A673 (cell line): ENCODE measurements around the gene THBD.

Source experiments
- EZH2 ChIP-seq: fragments of 200-600 bp; sonication (generic); IDR thresholded peaks from 2 replicates; pipeline ENCODE4 v1.6.1; 2017; ENCODE audit warnings: borderline replicate concordance, low read depth, mild to moderate bottlenecking, mixed read lengths, antibody characterized with exemption, low read length; ENCODE audit not compliant: poor library complexity, severe bottlenecking
- TF ChIP-seq, protein P1 (sequence below): fragments of 300-800, 200-600 bp; sonication (generic); conservative IDR thresholded peaks from 2 replicates; pipeline ENCODE4 v1.5.1; 2017; ENCODE audit warnings: low read depth, mild to moderate bottlenecking, antibody characterized with exemption, low read length, moderate library complexity, mixed read lengths

DNA sequence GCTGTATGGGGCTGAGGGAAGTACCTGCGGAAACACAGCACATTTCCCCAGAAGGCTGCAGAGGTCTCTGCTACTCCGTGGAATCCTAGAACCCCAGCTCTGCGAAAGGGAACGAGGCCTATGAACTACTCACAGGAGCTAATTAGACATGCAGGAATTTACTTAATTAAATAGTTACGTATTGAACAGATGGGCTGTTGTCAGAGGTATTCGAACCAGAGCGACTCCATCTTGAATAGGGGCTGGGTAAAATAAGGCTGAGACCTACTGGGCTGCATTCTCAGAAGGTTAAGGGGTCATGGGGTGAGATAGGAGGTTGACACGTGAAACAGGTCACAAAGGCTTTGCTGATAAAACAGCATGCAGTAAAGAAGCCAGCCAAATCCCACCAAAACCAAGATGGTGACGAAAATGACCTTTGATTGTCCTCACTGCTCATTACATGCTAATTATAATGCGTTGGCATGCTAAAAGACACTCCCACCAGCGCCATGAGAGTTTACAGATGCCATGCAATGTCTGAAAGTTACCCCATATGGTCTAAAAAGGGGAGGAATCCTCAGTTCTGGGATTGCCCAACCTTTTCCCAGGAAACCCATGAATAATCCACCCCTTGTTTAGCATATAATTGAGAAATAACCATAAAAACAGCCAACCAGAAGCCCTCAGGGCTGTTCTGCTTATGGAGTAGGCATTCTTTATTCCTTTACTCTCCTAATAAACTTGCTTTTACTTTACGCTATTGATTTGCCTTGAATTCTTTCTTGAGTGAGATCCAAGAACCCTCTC, 29.0 kb downstream of the THBD start:
- TF ChIP-seq, protein P1, sequence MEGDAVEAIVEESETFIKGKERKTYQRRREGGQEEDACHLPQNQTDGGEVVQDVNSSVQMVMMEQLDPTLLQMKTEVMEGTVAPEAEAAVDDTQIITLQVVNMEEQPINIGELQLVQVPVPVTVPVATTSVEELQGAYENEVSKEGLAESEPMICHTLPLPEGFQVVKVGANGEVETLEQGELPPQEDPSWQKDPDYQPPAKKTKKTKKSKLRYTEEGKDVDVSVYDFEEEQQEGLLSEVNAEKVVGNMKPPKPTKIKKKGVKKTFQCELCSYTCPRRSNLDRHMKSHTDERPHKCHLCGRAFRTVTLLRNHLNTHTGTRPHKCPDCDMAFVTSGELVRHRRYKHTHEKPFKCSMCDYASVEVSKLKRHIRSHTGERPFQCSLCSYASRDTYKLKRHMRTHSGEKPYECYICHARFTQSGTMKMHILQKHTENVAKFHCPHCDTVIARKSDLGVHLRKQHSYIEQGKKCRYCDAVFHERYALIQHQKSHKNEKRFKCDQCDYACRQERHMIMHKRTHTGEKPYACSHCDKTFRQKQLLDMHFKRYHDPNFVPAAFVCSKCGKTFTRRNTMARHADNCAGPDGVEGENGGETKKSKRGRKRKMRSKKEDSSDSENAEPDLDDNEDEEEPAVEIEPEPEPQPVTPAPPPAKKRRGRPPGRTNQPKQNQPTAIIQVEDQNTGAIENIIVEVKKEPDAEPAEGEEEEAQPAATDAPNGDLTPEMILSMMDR = no peak
- TF ChIP-seq EZH2 = no peak
